Kidney (tissue), 14 donors: ENCODE data around the gene KRT31. TPM values are rescaled to one million over a fixed set of nuclear protein-coding genes. Genes with fewer than 3 reads are reported as not detected.
A peak's percentile ranks its signal among the peaks of the same experiment; 100 is the strongest.

Experiments
- DNase-seq, 5 donors: peaks; one replicate each; pipeline ENCODE4 v3.0.0-alpha.2; 2013 to 2020
- FAIRE-seq: peaks from 2 replicates; lab custom pipeline; 2012; peaks lifted over from hg19 to GRCh38; lab: Jason Lieb, UNC
- H3K27ac ChIP-seq, 2 donors: one replicate each; pipeline ENCODE4 v1.7.0; 2013; ENCODE audit warnings: low read depth in 2 of 2, low read length in 2 of 2, inconsistent platforms in 1 of 2
- H3K27me3 ChIP-seq: one replicate; pipeline ENCODE4 v1.7.1; 2013; ENCODE audit warnings: low read length, inconsistent platforms; ENCODE audit not compliant: control insufficient read depth, insufficient read depth
- H3K36me3 ChIP-seq, 3 donors: one replicate each; pipeline versions ENCODE4 v1.7.0 to v1.7.1; 2013; ENCODE audit warnings: low read length in 3 of 3, control low read depth in 1 of 3, inconsistent platforms in 1 of 3; ENCODE audit not compliant: insufficient read depth in 3 of 3, control insufficient read depth in 2 of 3
- H3K4me1 ChIP-seq, 3 donors: one replicate each; pipeline versions ENCODE4 v1.7.0 to v1.7.1; 2013; ENCODE audit warnings: low read length in 3 of 3, inconsistent platforms in 1 of 3, low read depth in 1 of 3; ENCODE audit not compliant: control insufficient read depth in 2 of 3, insufficient read depth in 2 of 3
- H3K4me3 ChIP-seq, 3 donors: one replicate each; pipeline versions ENCODE4 v1.7.0 to v1.8.1; 2013; ENCODE audit warnings: low read length in 3 of 3, control low read depth in 1 of 3, inconsistent platforms in 1 of 3
- H3K9ac ChIP-seq, 3 donors: one replicate each; pipeline versions ENCODE4 v1.7.0 to v1.7.1; 2013; ENCODE audit warnings: low read length in 3 of 3, control low read depth in 1 of 3, inconsistent platforms in 1 of 3
- H3K9me3 ChIP-seq, 3 donors: one replicate each; pipeline versions ENCODE4 v1.7.0 to v1.7.1; 2013; ENCODE audit warnings: low read length in 3 of 3, control low read depth in 1 of 3, inconsistent platforms in 1 of 3; ENCODE audit not compliant: control insufficient read depth in 2 of 3, insufficient read depth in 1 of 3
- CTCF ChIP-seq: IDR thresholded peaks from 3 replicates; pipeline ENCODE4 v1.5.1; 2012; ENCODE audit warnings: mild to moderate bottlenecking, moderate library complexity, borderline replicate concordance; ENCODE audit not compliant: insufficient read depth; ENCODE audit errors: extremely low read depth
- intact Hi-C: fragments of 100-400 bp; cut with DNase I; formaldehyde crosslinking; loops from one replicate; pipeline ENCODE4 v1.11.1; 2022
- polyA plus RNA-seq: library from polyadenylated mRNA; stranded (reverse); fragments of 350-450 nt; fragmentation: Illumina TruSeq; extraction: RNeasy Lipid Tissue Mini Kit (QIAGEN cat#74804); gene quantifications from one replicate; pipeline ENCODE4 v1.2.3, GENCODE V29; 2014; ENCODE audit warnings: low read depth, low replicate concordance; ENCODE audit not compliant: insufficient read depth
- total RNA-seq: library from RNA; stranded (reverse); fragmentation: NEBNext Ultra II Directional; extraction: Animal tissue kit (Norgen Biotek cat#: 25700); gene quantifications from one replicate; pipeline ENCODE4 v1.2.1, GENCODE V29; 2021
- donor health status: control.
- donor health status: control.
- donor health status: control.
- donor health status: control.
- donor health status: control.
- donor health status: DM: yes; HTN: yes; CAD: no.
- donor health status: Normal renal cell carcinoma (clear cell type).

The KRT31 gene
- total and polyA plus RNA-seq, 2 donors from 2014 or later, result not detected

GRCh38 chr17:41390411-41390938 is 6.9 kb downstream of the KRT31 start:
- no peak overlapping the region for H3K9ac ChIP-seq
- no peak overlapping the region for H3K4me3 ChIP-seq
- no peak for TF ChIP-seq CTCF
- DNase-seq (peak in 3 of 5 donors; percentile 23 to 32 (median 31)), FAIRE-seq (no peak)
- H3K36me3 ChIP-seq, result no peaks in the 10 kb centered on the region
- H3K27me3 ChIP-seq, result no peaks in the 10 kb centered on the region
- H3K27ac ChIP-seq, result no peak overlapping the region
- H3K9me3 ChIP-seq, result peaks cover 0 to 3% (median 0%) of the 10 kb centered on the region in 3 donors
- intact Hi-C loops, result no loop called here
- peaks cover 0 to 3% (median 0%) of the 10 kb centered on the region in 3 donors for H3K4me1 ChIP-seq

GRCh38 chr17:41387670-41388069 is 9.7 kb downstream of the KRT31 start:
- H3K9ac ChIP-seq, result no peak overlapping the region
- DNase-seq (no peak), FAIRE-seq (no peak)
- no peak overlapping the region for H3K27ac ChIP-seq
- H3K9me3 ChIP-seq, result peaks cover 0 to 3% (median 0%) of the 10 kb centered on the region in 3 donors
- H3K4me1 ChIP-seq, result peaks cover 0 to under 1% (median 0%) of the 10 kb centered on the region in 3 donors
- H3K4me3 ChIP-seq, result no peak overlapping the region
- TF ChIP-seq CTCF, result no peak
- no peaks in the 10 kb centered on the region for H3K36me3 ChIP-seq
- H3K27me3 ChIP-seq, result no peaks in the 10 kb centered on the region
- intact Hi-C loops, result no loop called here

GRCh38 chr17:41386227-41386626 is 11.2 kb downstream of the KRT31 start:
- no peak for FAIRE-seq
- no peak overlapping the region for H3K4me3 ChIP-seq

More at GRCh38 chr17:41386227-41386626, 11.2 kb downstream of the KRT31 start:
- Histone ChIP-seq H3K9ac (no peak overlapping the region), H3K27me3 (no peaks in the 10 kb centered on the region), H3K9me3 (peaks cover 0 to 3% (median 0%) of the 10 kb centered on the region in 3 donors), H3K36me3 (no peaks in the 10 kb centered on the region), H3K4me1 (no peaks in the 10 kb centered on the region), H3K27ac (no peak overlapping the region)
- no peak for DNase-seq
- TF ChIP-seq CTCF, result no peak
- intact Hi-C loops, result no loop called here
